A172 (cell line): ENCODE results near the gene F10. TPM values are rescaled to one million over a fixed set of nuclear protein-coding genes. Genes with fewer than 3 reads are reported as not detected.
A peak's percentile ranks its signal among the peaks of the same experiment; 100 is the strongest.

ENCODE experiments used
- DNase-seq: peaks from one replicate; pipeline ENCODE4 v3.0.0-alpha.2; 2015; ENCODE audit warnings: low spot score
- total RNA-seq: library from RNA; depleted of rRNA; stranded (reverse); fragments of >200 nt; shearing (Covaris generic); gene quantifications from 2 replicates; pipeline ENCODE4 v1.2.3, GENCODE V29; 2014

Gene F10
- total RNA-seq, 1 experiment from 2014 or later = 0.29 TPM

GRCh38 chr13:113115363-113116205, 7.0 kb upstream of the F10 start:
- no peak for DNase-seq

GRCh38 chr13:113116206-113116800, 6.3 kb upstream of the F10 start:
- no peak for DNase-seq

- no peak for DNase-seq
These were observed 5.7 kb upstream of the F10 start for GRCh38 chr13:113116871-113117271.

- peak; percentile 32 for DNase-seq
These were observed 5.2 kb upstream of the F10 start for GRCh38 chr13:113117335-113117872.

- no peak for DNase-seq
These were observed 4.7 kb upstream of the F10 start for GRCh38 chr13:113117911-113118260.

GRCh38 chr13:113118261-113119021, 4.2 kb upstream of the F10 start:
- no peak for DNase-seq

GRCh38 chr13:113119166-113119821, 3.3 kb upstream of the F10 start:
- DNase-seq = no peak

GRCh38 chr13:113119822-113120189, 2.8 kb upstream of the F10 start:
- no peak for DNase-seq

- no peak for DNase-seq
These were observed 2.1 kb upstream of the F10 start for GRCh38 chr13:113120300-113121182.

- DNase-seq = no peak
These were observed 1.2 kb upstream of the F10 start for GRCh38 chr13:113121183-113121927.

- no peak for DNase-seq
These were observed 599 bp upstream of the F10 start for GRCh38 chr13:113121928-113122471.

- no peak for DNase-seq
These were observed 915 bp downstream of the F10 start for GRCh38 chr13:113123226-113124201.

GRCh38 chr13:113124211-113124970, 1.8 kb downstream of the F10 start:
- no peak for DNase-seq

- DNase-seq = no peak
These were observed 3.1 kb downstream of the F10 start for GRCh38 chr13:113125506-113126264.

- DNase-seq = no peak
These were observed 3.9 kb downstream of the F10 start for GRCh38 chr13:113126265-113127150.

- no peak for DNase-seq
These were observed 6.9 kb downstream of the F10 start for GRCh38 chr13:113129480-113129879.
